ENCODE results near the gene CCL26.
"Not testable (repeated sequence)": the region's sequence is repeated elsewhere in the genome, so short reads cannot be mapped to it uniquely, and the experiment has no call there.

The CCL26 gene

GRCh38 chr7:75796420-75796819, 24.4 kb upstream of the CCL26 start:
- DNase-seq, result no peak
- intact Hi-C loops (cut with DNase I), result no loop called here

- peak in 2 of 42 donors; percentile 1 to 5 for DNase-seq
- intact Hi-C loops (cut with DNase I), result no loop called here
These were observed 23.8 kb upstream of the CCL26 start for GRCh38 chr7:75795831-75796285.

GRCh38 chr7:75793676-75794075, 21.7 kb upstream of the CCL26 start:
- no peak for DNase-seq
- intact Hi-C loops (cut with DNase I), result no loop called here

- intact Hi-C loops (cut with DNase I), result not testable (repeated sequence)
These were observed 20.6 kb upstream of the CCL26 start for GRCh38 chr7:75792567-75792966.

GRCh38 chr7:75789361-75789924, 17.4 kb upstream of the CCL26 start:
- intact Hi-C loops (cut with DNase I), result no loop called here
- DNase-seq, result no peak

More at GRCh38 chr7:75792567-75792966, 20.6 kb upstream of the CCL26 start:
- DNase-seq, result not testable (repeated sequence)

- DNase-seq; intact Hi-C loops (cut with DNase I): not testable (repeated sequence)
These were observed 16.3 kb upstream of the CCL26 start for GRCh38 chr7:75788154-75788847.

- DNase-seq; intact Hi-C loops (cut with DNase I): not testable (repeated sequence)
These were observed 11.0 kb upstream of the CCL26 start for GRCh38 chr7:75783058-75783457.

GRCh38 chr7:75780647-75781273, 8.7 kb upstream of the CCL26 start:
- intact Hi-C loops (cut with DNase I); DNase-seq: not testable (repeated sequence)

- intact Hi-C loops (cut with DNase I); DNase-seq: not testable (repeated sequence)
These were observed 7.5 kb upstream of the CCL26 start for GRCh38 chr7:75779516-75779915.

- DNase-seq; intact Hi-C loops (cut with DNase I): not testable (repeated sequence)
These were observed 7.0 kb upstream of the CCL26 start for GRCh38 chr7:75779035-75779434.

GRCh38 chr7:75776295-75776971, 4.4 kb upstream of the CCL26 start:
- intact Hi-C loops (cut with DNase I), result no loop called here
- DNase-seq, result peak in 1 of 42 donors; percentile 7

- DNase-seq; intact Hi-C loops (cut with DNase I): not testable (repeated sequence)
These were observed 1.9 kb upstream of the CCL26 start for GRCh38 chr7:75773958-75774357.

GRCh38 chr7:75771224-75771623, 787 bp downstream of the CCL26 start:
- intact Hi-C loops (cut with DNase I), result no loop called here
- no peak for DNase-seq

GRCh38 chr7:75762350-75762917, 9.6 kb downstream of the CCL26 start:
- peak in 9 of 42 donors; percentile 4 to 60 (median 28) for DNase-seq
- intact Hi-C loops (cut with DNase I), result no loop called here

- intact Hi-C loops (cut with DNase I); DNase-seq: not testable (repeated sequence)
These were observed 10.2 kb downstream of the CCL26 start for GRCh38 chr7:75761801-75762200.

- intact Hi-C loops (cut with DNase I), result no loop called here
- no peak for DNase-seq
These were observed 13.5 kb downstream of the CCL26 start for GRCh38 chr7:75758491-75758890.

GRCh38 chr7:75757860-75758259, 14.2 kb downstream of the CCL26 start:
- intact Hi-C loops (cut with DNase I), result no loop called here
- no peak for DNase-seq

- intact Hi-C loops (cut with DNase I), result no loop called here
- peak in 8 of 42 donors; percentile 13 to 56 (median 32) for DNase-seq
These were observed 14.9 kb downstream of the CCL26 start for GRCh38 chr7:75756991-75757676.
